GM12864 (cell line): ENCODE measurements around the gene SECTM1.

Experiments used
- DNase-seq: peaks from one replicate; pipeline ENCODE4 v3.0.0-alpha.2; 2011; ENCODE audit warnings: low read depth
- H3K4me3 ChIP-seq: 2 replicates; pipeline ENCODE4 v1.5.1; 2011; ENCODE audit warnings: mild to moderate bottlenecking, low read depth, low read length, control low read depth
- CTCF ChIP-seq: IDR thresholded peaks from 2 replicates; pipeline ENCODE4 v1.5.1; 2011; ENCODE audit warnings: low read depth, mild to moderate bottlenecking, moderate library complexity, low read length, control low read depth, inconsistent platforms; ENCODE audit errors: missing control alignments

Gene SECTM1

GRCh38 chr17:82331345-82331939 lies 2.1 kb downstream of the SECTM1 start:
- TF ChIP-seq CTCF, result no peak
- DNase-seq, result no peak
- no peak overlapping the region for H3K4me3 ChIP-seq

- DNase-seq, result no peak
- TF ChIP-seq CTCF, result no peak
- H3K4me3 ChIP-seq, result no peak overlapping the region
These were observed 3.0 kb downstream of the SECTM1 start for GRCh38 chr17:82330322-82331239.

GRCh38 chr17:82329683-82330321 lies 3.8 kb downstream of the SECTM1 start:
- H3K4me3 ChIP-seq, result no peak overlapping the region
- TF ChIP-seq CTCF, result no peak
- DNase-seq, result no peak

GRCh38 chr17:82328994-82329507 lies 4.5 kb downstream of the SECTM1 start:
- no peak for TF ChIP-seq CTCF
- no peak overlapping the region for H3K4me3 ChIP-seq
- no peak for DNase-seq

GRCh38 chr17:82328141-82328993 lies 5.2 kb downstream of the SECTM1 start:
- no peak overlapping the region for H3K4me3 ChIP-seq
- TF ChIP-seq CTCF, result no peak
- DNase-seq, result no peak

GRCh38 chr17:82327757-82328140 lies 5.8 kb downstream of the SECTM1 start:
- no peak for DNase-seq
- TF ChIP-seq CTCF, result no peak
- no peak overlapping the region for H3K4me3 ChIP-seq
